Stromal cell of bone marrow (primary cell): ENCODE results near the gene SEPTIN1.

Experiments used
- DNase-seq: peaks from one replicate; pipeline ENCODE4 v3.0.0-alpha.2; 2012; ENCODE audit warnings: low read depth

SEPTIN1 gene

GRCh38 chr16:30382111-30382881 lies at the start of gene SEPTIN1:
Gene SEPTIN1 (minus strand): TSS chr16:30382561. CDS start chr16:30382542, 19 bp downstream.
- DNase-seq, result no peak

- DNase-seq, result no peak
Observed at GRCh38 chr16:30430428-30430970, 48.1 kb upstream of the SEPTIN1 start.

GRCh38 chr16:30429678-30430427 lies 47.5 kb upstream of the SEPTIN1 start, which contains the start of gene DCTPP1:
Gene DCTPP1 (minus strand): TSS chr16:30430030. CDS start chr16:30429980, 50 bp downstream.
- peak; percentile 97 for DNase-seq

GRCh38 chr16:30429418-30429677 lies 47.0 kb upstream of the SEPTIN1 start:
- DNase-seq, result no peak

GRCh38 chr16:30428055-30428454 lies 45.7 kb upstream of the SEPTIN1 start:
- no peak for DNase-seq

GRCh38 chr16:30421010-30421409 lies 38.6 kb upstream of the SEPTIN1 start:
- DNase-seq, result no peak

GRCh38 chr16:30418350-30419181 lies 36.2 kb upstream of the SEPTIN1 start:
- DNase-seq, result no peak

GRCh38 chr16:30417529-30418349 lies 35.4 kb upstream of the SEPTIN1 start:
- DNase-seq, result peak; percentile 70

- DNase-seq, result no peak
Observed at GRCh38 chr16:30416624-30417528, 34.5 kb upstream of the SEPTIN1 start.

- DNase-seq, result no peak
Observed at GRCh38 chr16:30416047-30416603, 33.8 kb upstream of the SEPTIN1 start.

- no peak for DNase-seq
Observed at GRCh38 chr16:30414159-30414558, 31.8 kb upstream of the SEPTIN1 start.

- no peak for DNase-seq
Observed at GRCh38 chr16:30413112-30413806, 30.9 kb upstream of the SEPTIN1 start.

- peak; percentile 70 for DNase-seq
Observed at GRCh38 chr16:30409125-30410060, 27.0 kb upstream of the SEPTIN1 start.

- DNase-seq, result no peak
Observed at GRCh38 chr16:30407804-30408534, 25.6 kb upstream of the SEPTIN1 start.

- DNase-seq, result peak; percentile 74
Observed at GRCh38 chr16:30407102-30407803, 24.9 kb upstream of the SEPTIN1 start, which contains the start of gene ZNF771. Gene ZNF771 (plus strand): TSS chr16:30407606. CDS start chr16:30408054, 448 bp downstream.

GRCh38 chr16:30406795-30407101 lies 24.4 kb upstream of the SEPTIN1 start:
- no peak for DNase-seq
